GM12872 (cell line): Measurements from ENCODE around the gene AGBL4.

Experiments
- TF ChIP-seq, protein P1 (sequence below): IDR thresholded peaks from 3 replicates; pipeline ENCODE4 v1.5.1; 2011; ENCODE audit warnings: low read depth, mild to moderate bottlenecking, low read length, moderate library complexity; ENCODE audit not compliant: insufficient read depth

The AGBL4 gene

DNA sequence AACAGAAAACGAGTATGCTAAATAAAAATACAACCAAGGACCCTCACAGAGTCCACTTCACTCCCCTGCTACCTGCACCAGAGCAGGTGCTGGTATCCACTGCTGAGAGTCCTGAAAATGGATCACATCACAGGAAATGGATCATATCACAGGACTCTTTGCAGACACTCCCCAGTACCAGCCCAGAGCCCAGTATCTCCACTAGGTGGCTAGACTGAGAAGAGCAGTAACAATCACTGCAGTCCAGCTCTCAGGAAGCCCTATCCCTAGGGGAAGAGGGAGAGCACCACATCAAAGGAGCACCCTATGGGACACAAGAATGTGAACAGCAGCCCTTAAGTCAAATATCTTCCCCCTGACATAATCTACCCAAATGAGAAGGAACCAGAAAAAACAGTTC, 28.0 kb downstream of the AGBL4 start:
- TF ChIP-seq, protein P1, sequence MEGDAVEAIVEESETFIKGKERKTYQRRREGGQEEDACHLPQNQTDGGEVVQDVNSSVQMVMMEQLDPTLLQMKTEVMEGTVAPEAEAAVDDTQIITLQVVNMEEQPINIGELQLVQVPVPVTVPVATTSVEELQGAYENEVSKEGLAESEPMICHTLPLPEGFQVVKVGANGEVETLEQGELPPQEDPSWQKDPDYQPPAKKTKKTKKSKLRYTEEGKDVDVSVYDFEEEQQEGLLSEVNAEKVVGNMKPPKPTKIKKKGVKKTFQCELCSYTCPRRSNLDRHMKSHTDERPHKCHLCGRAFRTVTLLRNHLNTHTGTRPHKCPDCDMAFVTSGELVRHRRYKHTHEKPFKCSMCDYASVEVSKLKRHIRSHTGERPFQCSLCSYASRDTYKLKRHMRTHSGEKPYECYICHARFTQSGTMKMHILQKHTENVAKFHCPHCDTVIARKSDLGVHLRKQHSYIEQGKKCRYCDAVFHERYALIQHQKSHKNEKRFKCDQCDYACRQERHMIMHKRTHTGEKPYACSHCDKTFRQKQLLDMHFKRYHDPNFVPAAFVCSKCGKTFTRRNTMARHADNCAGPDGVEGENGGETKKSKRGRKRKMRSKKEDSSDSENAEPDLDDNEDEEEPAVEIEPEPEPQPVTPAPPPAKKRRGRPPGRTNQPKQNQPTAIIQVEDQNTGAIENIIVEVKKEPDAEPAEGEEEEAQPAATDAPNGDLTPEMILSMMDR: no peak

DNA sequence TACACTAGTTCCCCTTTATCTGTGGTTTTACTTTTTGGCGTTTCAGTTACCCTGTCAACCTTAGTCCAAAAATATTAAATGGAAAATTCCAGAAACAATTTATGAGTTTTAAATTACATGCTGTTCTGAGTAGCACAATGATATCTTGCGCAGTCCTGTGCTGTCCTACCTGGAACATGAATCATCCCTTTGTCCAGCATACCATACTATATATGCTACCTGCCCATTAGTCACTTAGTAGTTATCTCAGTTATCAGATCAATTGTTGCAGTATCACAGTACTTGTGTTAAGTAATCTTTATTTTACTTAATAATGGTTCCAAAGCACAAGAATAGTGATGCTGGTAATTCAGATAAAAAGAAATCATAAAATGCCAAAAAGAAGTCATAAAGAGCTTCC, 52.7 kb downstream of the AGBL4 start:
- TF ChIP-seq, protein P1: no peak

- TF ChIP-seq, protein P1: no peak
These were observed 72.4 kb downstream of the AGBL4 start for GRCh38 chr1:49951385-49951784.

DNA sequence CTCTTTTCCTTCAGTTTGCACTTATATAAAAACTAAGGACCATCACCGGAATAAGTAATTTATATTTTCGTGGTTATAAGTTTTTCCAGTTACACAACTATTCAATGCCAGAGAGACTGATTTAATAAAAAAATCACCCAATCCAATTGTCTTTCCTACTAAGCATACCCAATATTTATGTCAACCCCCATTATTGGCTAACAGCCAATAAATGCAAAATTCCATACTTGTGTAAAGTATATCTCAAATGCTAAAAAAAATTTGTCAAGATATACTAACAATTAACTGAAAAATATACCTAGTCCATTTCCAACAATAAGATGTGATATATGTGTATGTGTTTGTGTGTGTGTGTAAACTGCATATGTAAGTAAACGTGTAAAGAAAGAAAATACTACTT, 117.4 kb downstream of the AGBL4 start:
- TF ChIP-seq, protein P1: no peak

DNA sequence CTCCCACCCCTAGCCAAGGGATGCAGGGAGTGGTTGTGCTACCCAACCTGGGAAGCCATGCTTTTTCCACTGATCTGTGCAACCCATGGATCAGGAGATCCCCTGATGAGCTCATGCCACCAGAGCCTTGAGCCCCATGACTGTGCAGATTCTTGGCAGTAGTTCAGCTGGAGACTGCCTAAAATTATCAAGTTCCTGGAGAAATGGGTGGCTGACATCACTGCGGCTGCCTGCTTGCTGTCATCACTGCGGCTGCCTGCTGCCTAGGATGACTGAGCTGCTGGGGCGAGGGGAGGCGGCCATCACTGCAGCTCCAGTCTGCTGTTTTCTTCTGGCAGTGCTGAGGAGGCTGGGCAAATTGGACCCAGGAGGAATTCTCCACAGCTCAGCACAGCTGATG, 159.2 kb downstream of the AGBL4 start:
- TF ChIP-seq, protein P1: no peak

- TF ChIP-seq, protein P1: no peak
These were observed 169.0 kb downstream of the AGBL4 start for GRCh38 chr1:49854741-49855140.

DNA sequence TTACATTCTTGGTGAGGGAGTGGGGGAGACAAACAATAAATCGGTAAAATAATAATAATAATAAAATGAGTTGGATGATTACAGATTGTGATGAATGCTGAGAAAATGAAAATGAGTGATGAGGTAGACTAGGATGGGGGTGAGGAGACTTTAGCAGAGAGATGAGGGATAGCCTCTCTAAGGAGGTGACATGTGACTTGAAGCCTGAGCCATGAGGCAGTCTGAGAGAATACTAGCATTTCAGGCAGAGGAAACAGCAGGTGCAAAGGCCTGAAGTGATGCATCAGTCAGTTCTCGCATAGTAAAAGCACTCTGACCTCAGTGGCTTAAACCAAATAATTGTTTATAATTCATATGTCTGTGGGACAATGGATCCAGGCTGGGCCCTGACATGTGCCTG, 181.2 kb downstream of the AGBL4 start:
- TF ChIP-seq, protein P1: no peak

DNA sequence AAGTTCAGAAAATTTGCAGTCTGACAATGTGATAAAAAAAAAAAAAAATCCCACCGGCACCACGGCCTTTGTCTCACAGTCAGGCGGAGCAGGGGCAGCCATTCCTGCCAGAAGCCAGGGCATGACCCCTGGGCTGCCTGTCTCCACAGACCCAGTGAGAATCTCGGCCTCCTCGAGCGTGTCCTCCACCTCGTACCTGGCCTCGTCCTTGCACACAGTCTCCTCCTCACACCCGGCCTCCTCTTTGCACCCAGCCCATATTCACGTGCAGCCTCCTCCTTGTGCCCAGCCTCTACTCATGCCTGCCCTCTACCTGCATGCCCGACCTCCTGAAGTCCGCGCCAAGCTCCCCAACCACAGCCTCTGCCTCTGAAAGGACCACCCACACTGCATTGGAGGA, 182.0 kb downstream of the AGBL4 start:
- TF ChIP-seq, protein P1: no peak
